GM12892 (cell line): ENCODE measurements around the gene MYOZ3.

ENCODE experiments used
- POLR2A ChIP-seq: IDR thresholded peaks from 2 replicates; pipeline ENCODE4 v1.6.1; 2011; ENCODE audit warnings: low read depth, low read length, control low read depth
- TAF1 ChIP-seq: IDR thresholded peaks from 2 replicates; pipeline ENCODE4 v1.6.1; 2011; ENCODE audit warnings: low read depth, mild to moderate bottlenecking, control low read depth, low read length, borderline replicate concordance

- TF ChIP-seq POLR2A: no peak
- TF ChIP-seq TAF1: no peak
Observed at GRCh38 chr5:150639377-150639692, 21.7 kb upstream of the MYOZ3 start.
